Osteocyte (in vitro differentiated cells): ENCODE measurements around the gene NR2F1-AS1. TPM values are rescaled to one million over a fixed set of nuclear protein-coding genes. Genes with fewer than 3 reads are reported as not detected.

Experiments
- DNase-seq: peaks from one replicate; pipeline ENCODE4 v3.0.0; 2021; ENCODE audit warnings: mixed read lengths; ENCODE audit not compliant: unreplicated experiment; ENCODE audit errors: extremely low spot score
- H3K27ac Mint-ChIP-seq: one replicate; pipeline ENCODE4 v1.8.0; 2021; ENCODE audit warnings: mild to moderate bottlenecking, mixed read lengths; ENCODE audit not compliant: unreplicated experiment
- H3K27me3 Mint-ChIP-seq: one replicate; pipeline ENCODE4 v1.8.0; 2021; ENCODE audit warnings: mixed read lengths; ENCODE audit not compliant: unreplicated experiment
- H3K36me3 Mint-ChIP-seq: one replicate; pipeline ENCODE4 v1.8.0; 2021; ENCODE audit warnings: mixed read lengths; ENCODE audit not compliant: unreplicated experiment
- H3K4me1 Mint-ChIP-seq: one replicate; pipeline ENCODE4 v1.8.0; 2021; ENCODE audit warnings: mixed read lengths; ENCODE audit not compliant: unreplicated experiment
- H3K4me3 Mint-ChIP-seq: one replicate; pipeline ENCODE4 v1.8.0; 2021; ENCODE audit warnings: mild to moderate bottlenecking, moderate library complexity, mixed read lengths; ENCODE audit not compliant: unreplicated experiment
- H3K9me3 Mint-ChIP-seq: one replicate; pipeline ENCODE4 v1.8.0; 2021; ENCODE audit warnings: mixed read lengths; ENCODE audit not compliant: unreplicated experiment
- total RNA-seq: library from RNA; stranded (reverse); gene quantifications from 2 replicates; pipeline ENCODE4 v1.2.1, GENCODE V29; 2021
- TF ChIP-seq, protein P1 (sequence below): fragments of 200-600 bp; sonication (generic); IDR thresholded peaks from 2 replicates; pipeline ENCODE4 v1.5.0; 2021; ENCODE audit warnings: antibody characterized with exemption, mild to moderate bottlenecking, moderate library complexity

NR2F1-AS1 gene
- total RNA-seq, 1 donor from 2014 or later = 40.9 TPM

DNA sequence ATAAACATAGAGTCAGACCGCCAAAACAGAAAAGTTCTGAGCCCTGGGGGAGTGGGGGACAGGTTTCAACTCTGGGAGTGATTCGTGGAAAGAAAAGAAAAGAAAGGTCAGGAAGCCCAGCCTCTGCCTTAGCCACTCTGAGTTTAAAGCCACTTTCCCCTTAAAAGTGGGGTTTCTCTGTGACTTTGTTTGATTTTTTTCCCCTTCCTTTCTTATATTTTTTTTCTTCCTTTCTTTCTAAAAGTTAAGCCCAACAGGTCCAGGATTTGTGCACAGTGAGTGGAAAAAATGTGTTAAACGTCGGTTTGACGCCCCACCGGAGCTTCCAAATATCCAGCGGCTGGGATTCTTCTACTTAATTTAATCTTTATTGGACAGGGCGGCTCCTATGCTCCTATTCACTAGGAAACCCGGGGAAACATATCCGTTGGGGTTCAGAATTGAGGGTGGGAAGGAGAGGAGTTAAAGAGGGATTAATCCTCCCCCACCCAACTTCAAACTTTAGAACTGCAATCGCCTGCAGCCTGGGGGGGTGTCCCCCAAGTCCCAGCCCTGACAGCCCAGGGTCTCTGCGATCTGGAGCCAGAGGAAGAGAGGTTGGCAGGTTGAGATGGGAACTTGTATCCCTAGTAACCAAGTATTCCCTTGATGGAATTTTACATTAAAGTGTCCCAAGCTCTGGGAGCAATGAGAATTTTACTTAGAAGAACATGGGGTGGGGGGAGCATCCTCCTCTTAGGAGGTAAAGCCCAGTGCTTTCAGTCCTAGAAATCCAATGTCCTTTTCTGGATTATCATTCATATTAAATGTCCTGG is 6.3 kb downstream of the NR2F1-AS1 start:
- no peak for DNase-seq
- Mint-ChIP-seq H3K9me3 (no peaks in the 10 kb centered on the region), H3K36me3 (peaks cover 19% of the 10 kb centered on the region), H3K27me3 (no peaks in the 10 kb centered on the region), H3K4me3 (peak overlapping the region; percentile 63), H3K27ac (peak overlapping the region; percentile 95), H3K4me1 (peaks cover 69% of the 10 kb centered on the region)
- TF ChIP-seq, protein P1, sequence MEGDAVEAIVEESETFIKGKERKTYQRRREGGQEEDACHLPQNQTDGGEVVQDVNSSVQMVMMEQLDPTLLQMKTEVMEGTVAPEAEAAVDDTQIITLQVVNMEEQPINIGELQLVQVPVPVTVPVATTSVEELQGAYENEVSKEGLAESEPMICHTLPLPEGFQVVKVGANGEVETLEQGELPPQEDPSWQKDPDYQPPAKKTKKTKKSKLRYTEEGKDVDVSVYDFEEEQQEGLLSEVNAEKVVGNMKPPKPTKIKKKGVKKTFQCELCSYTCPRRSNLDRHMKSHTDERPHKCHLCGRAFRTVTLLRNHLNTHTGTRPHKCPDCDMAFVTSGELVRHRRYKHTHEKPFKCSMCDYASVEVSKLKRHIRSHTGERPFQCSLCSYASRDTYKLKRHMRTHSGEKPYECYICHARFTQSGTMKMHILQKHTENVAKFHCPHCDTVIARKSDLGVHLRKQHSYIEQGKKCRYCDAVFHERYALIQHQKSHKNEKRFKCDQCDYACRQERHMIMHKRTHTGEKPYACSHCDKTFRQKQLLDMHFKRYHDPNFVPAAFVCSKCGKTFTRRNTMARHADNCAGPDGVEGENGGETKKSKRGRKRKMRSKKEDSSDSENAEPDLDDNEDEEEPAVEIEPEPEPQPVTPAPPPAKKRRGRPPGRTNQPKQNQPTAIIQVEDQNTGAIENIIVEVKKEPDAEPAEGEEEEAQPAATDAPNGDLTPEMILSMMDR = no peak

DNA sequence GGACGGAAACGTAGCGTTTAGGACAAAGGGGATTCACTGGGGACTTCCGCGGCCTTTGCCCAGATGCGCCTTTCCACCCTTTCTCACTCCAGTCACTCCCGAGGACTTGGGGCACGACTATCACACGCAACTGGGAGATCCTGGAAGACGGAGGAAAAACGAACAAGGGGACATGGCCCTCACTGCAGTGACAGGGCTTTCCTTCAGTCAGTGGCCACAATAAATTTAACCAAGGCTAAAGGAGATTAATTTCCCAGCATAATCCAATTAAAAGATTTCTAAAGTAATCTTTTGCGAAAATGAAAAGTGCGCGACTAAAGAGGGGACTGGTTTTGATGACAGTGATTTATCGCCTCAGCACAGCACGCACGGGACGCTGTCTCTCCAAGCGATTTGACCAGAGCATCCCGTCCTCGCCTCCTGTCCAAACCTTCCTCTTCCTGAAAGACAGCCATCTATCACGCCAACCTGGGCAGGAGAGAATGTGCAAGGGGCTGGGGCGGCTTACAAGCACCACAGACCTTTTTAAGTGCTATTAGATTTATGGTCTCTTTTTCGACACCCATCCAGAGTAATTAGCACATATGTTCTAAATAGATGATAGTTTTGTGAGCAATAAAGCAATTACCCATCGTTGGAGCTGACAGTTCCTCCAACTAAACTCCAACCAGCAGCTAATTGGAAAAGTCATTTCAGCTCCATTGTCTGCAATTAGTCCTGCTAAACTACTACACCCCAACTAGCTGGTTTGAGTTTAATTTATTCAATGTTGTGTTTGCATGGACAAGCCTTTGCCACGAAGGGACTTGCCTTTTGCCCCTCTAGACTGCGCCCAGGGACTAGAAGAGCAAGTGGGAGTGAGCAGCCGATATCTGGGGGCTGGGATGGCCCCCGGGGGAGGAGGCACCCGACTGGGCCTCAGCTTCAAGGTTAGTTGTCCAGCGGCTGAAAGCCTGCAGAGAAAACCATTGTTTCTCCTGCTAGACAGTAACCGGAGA is 7.4 kb downstream of the NR2F1-AS1 start:
- TF ChIP-seq, protein P1 = no peak
- Mint-ChIP-seq H3K9me3 (no peaks in the 10 kb centered on the region), H3K4me3 (peak overlapping the region; percentile 63), H3K27me3 (no peaks in the 10 kb centered on the region), H3K4me1 (peaks cover 74% of the 10 kb centered on the region), H3K36me3 (peaks cover 19% of the 10 kb centered on the region), H3K27ac (peak overlapping the region; percentile 95)
- no peak for DNase-seq

DNA sequence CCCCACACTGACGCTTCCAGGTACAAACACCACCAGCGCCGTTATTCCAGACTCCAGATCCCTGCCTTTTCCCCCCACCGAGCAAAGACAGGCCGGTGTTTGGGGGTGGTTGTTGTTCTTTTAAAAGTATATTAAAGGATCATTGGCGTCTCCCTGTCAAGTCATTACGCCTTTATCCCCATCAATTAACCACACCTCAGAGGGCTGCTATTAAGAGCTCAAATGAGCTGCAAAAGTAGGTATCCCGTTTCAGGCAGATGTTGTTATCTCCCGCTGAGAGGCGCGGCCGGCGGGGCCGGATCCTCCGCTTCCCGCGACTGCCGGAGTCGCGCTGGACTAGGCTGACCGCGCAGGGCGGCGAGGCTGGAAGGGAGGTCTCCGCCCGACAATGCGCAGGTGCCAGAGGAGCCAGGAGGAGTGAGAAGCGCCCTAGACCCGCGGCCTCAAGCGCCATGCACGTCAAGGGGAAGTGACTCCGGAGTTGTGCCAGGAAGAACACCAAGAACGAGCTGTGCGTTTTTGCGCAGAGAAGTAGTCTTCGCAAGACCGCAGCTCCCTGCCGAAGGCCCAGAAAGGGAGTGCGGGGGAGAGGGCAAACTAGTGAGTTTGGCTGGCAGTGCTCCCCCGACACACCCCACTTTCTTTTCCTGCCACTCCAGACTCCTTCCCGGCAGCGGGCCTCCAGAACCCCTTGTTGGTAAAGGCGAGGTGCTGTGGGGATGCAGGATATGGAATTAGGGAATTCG is 8.2 kb downstream of the NR2F1-AS1 start:
- Mint-ChIP-seq H3K36me3 (peaks cover 19% of the 10 kb centered on the region), H3K27ac (peak overlapping the region; percentile 95), H3K27me3 (no peaks in the 10 kb centered on the region), H3K4me3 (peak overlapping the region; percentile 63), H3K4me1 (peaks cover 69% of the 10 kb centered on the region), H3K9me3 (no peaks in the 10 kb centered on the region)
- DNase-seq = no peak
- TF ChIP-seq, protein P1 = no peak

DNA sequence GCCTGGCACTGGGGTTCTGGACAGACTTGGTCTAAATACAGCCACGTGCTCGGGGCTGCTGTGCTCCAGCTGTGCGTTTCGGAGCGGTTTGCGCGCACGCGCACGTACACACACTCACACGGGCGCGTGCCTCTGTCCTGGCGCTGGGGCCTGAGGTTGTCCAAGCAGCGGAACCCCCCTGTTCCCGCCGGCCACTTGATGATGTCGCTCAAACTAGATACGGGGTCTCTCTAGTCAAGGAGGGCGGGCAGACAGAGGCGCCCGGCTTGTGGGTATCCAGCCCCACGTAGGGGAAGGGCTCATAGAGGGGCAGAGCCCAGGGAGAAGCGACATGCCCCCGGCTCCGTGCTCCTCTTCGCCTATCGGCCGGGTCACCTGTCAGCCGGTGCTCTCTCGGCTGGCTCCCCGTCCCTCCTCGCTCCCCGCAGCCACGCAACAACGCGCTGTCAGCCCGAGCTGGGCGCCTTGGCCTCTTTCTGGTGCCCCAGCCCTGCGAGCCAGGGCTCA is 8.9 kb downstream of the NR2F1-AS1 start:
- Mint-ChIP-seq H3K36me3 (peaks cover 19% of the 10 kb centered on the region), H3K4me3 (peak overlapping the region; percentile 63), H3K27ac (peak overlapping the region; percentile 95), H3K27me3 (no peaks in the 10 kb centered on the region), H3K4me1 (peaks cover 69% of the 10 kb centered on the region), H3K9me3 (no peaks in the 10 kb centered on the region)
- no peak for DNase-seq
- TF ChIP-seq, protein P1 = no peak
